ENCODE measurements around the gene PTPN13. TPM values are rescaled to one million over a fixed set of nuclear protein-coding genes. Genes with fewer than 3 reads are reported as not detected.

Gene PTPN13
- 100 to 1,000 TPM in 1 of 4 donors, 10 to 100 TPM in 3; 86.4 to 113 (median 92.6) TPM for total RNA-seq

DNA sequence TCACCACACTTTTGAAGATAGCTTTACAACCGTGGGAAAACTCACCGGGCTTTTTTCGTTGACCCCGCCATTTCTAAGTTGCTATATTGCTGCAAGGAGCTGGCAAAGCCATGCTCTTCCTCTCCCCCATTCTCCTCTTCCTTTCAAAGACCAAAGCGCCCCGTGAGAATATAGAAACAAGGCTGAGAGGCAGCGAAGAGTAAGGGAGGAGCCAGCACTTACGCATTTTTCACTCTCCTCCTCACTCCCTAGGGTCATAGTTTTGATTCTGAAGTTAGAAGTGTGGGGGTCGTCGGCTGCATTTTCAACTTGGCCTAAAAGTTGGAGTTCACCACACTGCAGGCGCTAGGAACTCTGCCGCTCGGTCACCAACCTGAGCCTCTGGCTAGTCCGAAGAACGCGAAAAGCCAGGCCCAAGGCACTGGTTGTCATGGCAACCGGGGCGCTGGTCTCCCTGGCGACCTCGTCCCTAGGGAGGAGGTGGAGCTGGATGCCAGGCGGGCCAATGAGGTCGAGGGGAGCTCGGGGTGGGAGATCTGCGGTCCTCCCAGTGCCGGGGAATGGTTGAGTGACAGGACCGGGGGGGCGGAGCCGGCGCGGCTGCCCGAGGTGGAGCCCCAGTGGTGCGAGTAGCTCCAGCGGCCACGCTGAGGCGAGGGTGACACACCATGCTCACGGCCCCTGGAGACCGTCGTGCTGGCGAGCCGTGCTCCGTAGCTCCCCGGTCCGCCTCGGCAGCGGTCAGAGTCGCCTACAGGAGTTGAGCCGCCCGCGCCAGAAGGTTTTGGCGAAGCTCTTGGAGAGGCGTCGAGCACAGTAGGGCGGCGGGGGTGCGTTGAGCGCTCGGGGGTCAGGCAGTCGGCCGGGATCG lies at the start of gene PTPN13:
Gene PTPN13 (plus strand): TSS at position 628 of the 871 bp plus-strand sequence. CDS start 40,942 bp downstream, outside the sequence.
- Histone ChIP-seq H3K4me1 (peaks cover 0 to 32% (median 6%) of the 10 kb centered on the region in 4 donors), H3K27me3 (no peaks in the 10 kb centered on the region), H3K9me3 (no peaks in the 10 kb centered on the region), H3K36me3 (no peaks in the 10 kb centered on the region), H3K4me3 (peak within 1 kb of the TSS; percentile 57 to 93 (median 74)), H3K27ac (peak within 1 kb of the TSS; percentile 83 to 97 (median 92))
- TF ChIP-seq CTCF (IDR thresholded peaks at IDR 0.05) (peak in 1 of 5 experiments; percentile 38), EP300 (IDR thresholded peaks at IDR 0.05) (peak; percentile 25 to 98), POLR2A (IDR thresholded peaks at IDR 0.05) (peak; percentile 80 to 97)
- peak; percentile 94 to 96 for DNase-seq (ENCODE audit: low spot score in 2 of 2)
- 1 to 3% methylated on average over 28 to 32 of the region's 60 CpGs for WGBS, 2 donors

DNA sequence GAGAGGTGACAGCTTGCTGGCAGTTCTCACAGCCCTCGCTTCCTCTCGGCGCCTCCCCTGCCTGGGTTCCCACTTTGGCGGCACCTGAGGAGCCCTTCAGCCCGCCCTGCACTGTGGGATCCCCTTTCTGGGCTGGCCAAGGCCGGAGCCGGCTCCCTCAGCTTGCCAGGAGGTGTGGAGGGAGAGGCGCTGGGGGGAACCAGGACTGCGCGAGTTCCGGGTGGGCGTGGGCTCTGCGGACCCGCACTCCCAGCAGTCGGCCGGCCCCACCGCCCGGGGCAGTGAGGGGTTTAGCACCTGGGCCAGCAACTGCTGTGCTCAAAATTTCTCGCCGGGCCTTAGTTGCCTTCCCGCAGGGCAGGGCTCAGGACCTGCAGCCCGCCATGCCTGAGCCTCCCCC lies 47.0 kb upstream of the PTPN13 start:
- 92 to 93% methylated on average over 12 to 22 of the region's 22 CpGs for WGBS, 2 donors
- Histone ChIP-seq H3K4me1 (peaks cover 0 to 26% (median 8%) of the 10 kb centered on the region in 4 donors), H3K4me3 (no peak overlapping the region), H3K36me3 (no peaks in the 10 kb centered on the region), H3K9me3 (no peaks in the 10 kb centered on the region), H3K27ac (no peak overlapping the region), H3K27me3 (no peaks in the 10 kb centered on the region)
- DNase-seq (ENCODE audit: low spot score in 2 of 2): no peak
- TF ChIP-seq EP300 (IDR thresholded peaks at IDR 0.05): no peak
- no peak for TF ChIP-seq POLR2A (IDR thresholded peaks at IDR 0.05)
- no peak for TF ChIP-seq CTCF (IDR thresholded peaks at IDR 0.05)

- H3K27ac ChIP-seq: no peak overlapping the region
- TF ChIP-seq EP300 (IDR thresholded peaks at IDR 0.05) (no peak), CTCF (IDR thresholded peaks at IDR 0.05) (no peak)
- H3K4me1 ChIP-seq: peaks cover 0 to 16% (median 0%) of the 10 kb centered on the region in 4 donors
- H3K36me3 ChIP-seq: no peaks in the 10 kb centered on the region
- no peaks in the 10 kb centered on the region for H3K9me3 ChIP-seq
- no peak overlapping the region for H3K4me3 ChIP-seq
- no peak for DNase-seq (ENCODE audit: low spot score in 2 of 2)
- 91 to 92% methylated on average over 4 of the region's 4 CpGs for WGBS, 2 donors
- no peaks in the 10 kb centered on the region for H3K27me3 ChIP-seq
Measured at GRCh38 chr4:86549163-86549788, 44.8 kb upstream of the PTPN13 start.

- H3K36me3 ChIP-seq: no peaks in the 10 kb centered on the region
- H3K9me3 ChIP-seq: no peaks in the 10 kb centered on the region
- H3K27ac ChIP-seq: no peak overlapping the region
- no peak for DNase-seq (ENCODE audit: low spot score in 2 of 2)
- H3K4me3 ChIP-seq: no peak overlapping the region
- 98 to 100% methylated on average over 2 of the region's 2 CpGs for WGBS, 2 donors
- H3K4me1 ChIP-seq: peaks cover 0 to 18% (median 0%) of the 10 kb centered on the region in 4 donors
- no peaks in the 10 kb centered on the region for H3K27me3 ChIP-seq
- no peak for TF ChIP-seq EP300 (IDR thresholded peaks at IDR 0.05)
- no peak for TF ChIP-seq POLR2A (IDR thresholded peaks at IDR 0.05)
- TF ChIP-seq CTCF (IDR thresholded peaks at IDR 0.05): no peak
Measured at GRCh38 chr4:86551387-86551786, 42.7 kb upstream of the PTPN13 start.

DNA sequence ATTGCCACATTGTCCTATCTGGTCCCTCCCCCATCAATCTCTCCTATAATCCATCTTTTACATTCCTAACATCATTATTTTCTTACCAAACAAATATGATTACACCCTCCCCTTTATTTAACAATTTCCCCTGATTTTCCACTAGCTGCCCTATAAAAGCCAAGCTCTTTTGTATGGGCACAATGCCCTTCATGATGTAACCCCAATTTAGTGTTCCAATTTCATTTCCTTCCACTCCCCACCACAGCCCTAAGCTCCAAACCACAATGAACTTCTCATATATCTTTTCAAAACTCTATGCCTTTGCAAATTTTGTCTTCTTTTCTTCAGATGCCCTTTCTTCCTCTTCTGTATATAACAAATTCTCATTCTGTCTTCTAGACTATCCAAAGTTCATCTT lies 39.5 kb upstream of the PTPN13 start:
- H3K4me3 ChIP-seq: no peak overlapping the region
- TF ChIP-seq POLR2A (IDR thresholded peaks at IDR 0.05) (no peak), CTCF (IDR thresholded peaks at IDR 0.05) (no peak)
- peaks cover 0 to 32% (median 0%) of the 10 kb centered on the region in 4 donors for H3K4me1 ChIP-seq
- H3K27ac ChIP-seq: no peak overlapping the region
- H3K36me3 ChIP-seq: no peaks in the 10 kb centered on the region
- no peak for DNase-seq (ENCODE audit: low spot score in 2 of 2)
- H3K9me3 ChIP-seq: no peaks in the 10 kb centered on the region
- no peaks in the 10 kb centered on the region for H3K27me3 ChIP-seq
